ENCODE data around the gene MVB12B. TPM values are rescaled to one million over a fixed set of nuclear protein-coding genes. Genes with fewer than 3 reads are reported as not detected.

Gene MVB12B
- total RNA-seq, 4 donors from 2014 or later = 15.7 to 27.3 (median 22.7) TPM

GRCh38 chr9:126296687-126297086 lies 29.9 kb upstream of the MVB12B start:
- Histone ChIP-seq H3K9me3 (no peaks in the 10 kb centered on the region), H3K27me3 (peaks cover 12% of the 10 kb centered on the region), H3K4me3 (no peak overlapping the region), H3K27ac (no peak overlapping the region), H3K36me3 (no peaks in the 10 kb centered on the region), H3K4me1 (peaks cover 0 to 16% (median 13%) of the 10 kb centered on the region in 4 donors)
- TF ChIP-seq CTCF (IDR thresholded peaks at IDR 0.05) (no peak), EP300 (IDR thresholded peaks at IDR 0.05; ENCODE audit: low read depth) (no peak), POLR2AphosphoS5 (IDR thresholded peaks at IDR 0.05) (no peak)
- no peak for DNase-seq
- intact Hi-C loops (cut with DNase I; ENCODE audit: low total_unique reads) (no loop called here), in situ Hi-C loops (cut with MboI; ENCODE audit: low pct_ligation_motif_present in 1 of 4, low pct_unique_long_range_greater_than_20kb in 1 of 4, low sequenced_read_pairs in 3 of 4) (no loop called here)
- WGBS, 2 donors (ENCODE audit: low coverage in 1 of 2) = 84 to 92% methylated on average over 6 of the region's 6 CpGs

GRCh38 chr9:126297661-126298060 lies 29.0 kb upstream of the MVB12B start:
- no peak for DNase-seq
- TF ChIP-seq POLR2AphosphoS5 (IDR thresholded peaks at IDR 0.05) = no peak
- no peak for TF ChIP-seq CTCF (IDR thresholded peaks at IDR 0.05)
- no peak for TF ChIP-seq POLR2A (IDR thresholded peaks at IDR 0.05)
- no peak for TF ChIP-seq EP300 (IDR thresholded peaks at IDR 0.05; ENCODE audit: low read depth)
- 49% methylated on average over 7 of the region's 7 CpGs; no CpG with 5 or more reads in 1 of the 2 donors for WGBS, 2 donors (ENCODE audit: low coverage in 1 of 2)
- Histone ChIP-seq H3K27me3 (peaks cover 12% of the 10 kb centered on the region), H3K27ac (no peak overlapping the region), H3K4me3 (no peak overlapping the region), H3K4me1 (peaks cover 0 to 19% (median 14%) of the 10 kb centered on the region in 4 donors), H3K9me3 (no peaks in the 10 kb centered on the region), H3K36me3 (no peaks in the 10 kb centered on the region)
- intact Hi-C loops (cut with DNase I; ENCODE audit: low total_unique reads) = no loop called here
- in situ Hi-C loops (cut with MboI; ENCODE audit: low pct_ligation_motif_present in 1 of 4, low pct_unique_long_range_greater_than_20kb in 1 of 4, low sequenced_read_pairs in 3 of 4) = no loop called here

GRCh38 chr9:126298063-126298801 lies 28.4 kb upstream of the MVB12B start:
- WGBS, 2 donors (ENCODE audit: low coverage in 1 of 2) = 32% methylated on average over 27 of the region's 27 CpGs; no CpG with 5 or more reads in 1 of the 2 donors
- Histone ChIP-seq H3K36me3 (no peaks in the 10 kb centered on the region), H3K27ac (no peak overlapping the region), H3K4me3 (no peak overlapping the region), H3K9me3 (no peaks in the 10 kb centered on the region), H3K4me1 (peaks cover 0 to 19% (median 14%) of the 10 kb centered on the region in 4 donors), H3K27me3 (peaks cover 12% of the 10 kb centered on the region)
- in situ Hi-C loops (cut with MboI; ENCODE audit: low pct_ligation_motif_present in 1 of 4, low pct_unique_long_range_greater_than_20kb in 1 of 4, low sequenced_read_pairs in 3 of 4) (no loop called here), intact Hi-C loops (cut with DNase I; ENCODE audit: low total_unique reads) (no loop called here)
- TF ChIP-seq POLR2AphosphoS5 (IDR thresholded peaks at IDR 0.05) (no peak), EP300 (IDR thresholded peaks at IDR 0.05; ENCODE audit: low read depth) (no peak), POLR2A (IDR thresholded peaks at IDR 0.05) (no peak), CTCF (IDR thresholded peaks at IDR 0.05) (no peak)
- peak; percentile 74 for DNase-seq

- Histone ChIP-seq H3K9me3 (no peaks in the 10 kb centered on the region), H3K27me3 (peaks cover 7% of the 10 kb centered on the region), H3K4me3 (no peak overlapping the region), H3K27ac (no peak overlapping the region), H3K4me1 (peaks cover 0 to 19% (median 14%) of the 10 kb centered on the region in 4 donors), H3K36me3 (no peaks in the 10 kb centered on the region)
- WGBS, 2 donors (ENCODE audit: low coverage in 1 of 2) = 62 to 76% methylated on average over 5 to 7 of the region's 7 CpGs
- intact Hi-C loops (cut with DNase I; ENCODE audit: low total_unique reads) = no loop called here
- TF ChIP-seq EP300 (IDR thresholded peaks at IDR 0.05; ENCODE audit: low read depth) (no peak), CTCF (IDR thresholded peaks at IDR 0.05) (no peak), POLR2AphosphoS5 (IDR thresholded peaks at IDR 0.05) (no peak), POLR2A (IDR thresholded peaks at IDR 0.05) (no peak)
- DNase-seq = no peak
- in situ Hi-C loops (cut with MboI; ENCODE audit: low pct_ligation_motif_present in 1 of 4, low pct_unique_long_range_greater_than_20kb in 1 of 4, low sequenced_read_pairs in 3 of 4) = loop anchor here (5.0 to 25.0 kb wide), 4 partner anchors 95 to 195 kb away; no protein-coding TSS in a partner anchor
Observed at GRCh38 chr9:126299706-126300276, 26.8 kb upstream of the MVB12B start.
